NCI-H187 treated with DMSO at 0.1 percent for 48 hours (cell line): Measurements from ENCODE around the gene CFAP100.

Experiments used
- DNase-seq: peaks from one replicate; lab custom pipeline; 2025; lab: John Stamatoyannopoulos, UW

CFAP100 gene

GRCh38 chr3:126399756-126400155 is 5.0 kb downstream of the CFAP100 start:
- no peak for DNase-seq

DNA sequence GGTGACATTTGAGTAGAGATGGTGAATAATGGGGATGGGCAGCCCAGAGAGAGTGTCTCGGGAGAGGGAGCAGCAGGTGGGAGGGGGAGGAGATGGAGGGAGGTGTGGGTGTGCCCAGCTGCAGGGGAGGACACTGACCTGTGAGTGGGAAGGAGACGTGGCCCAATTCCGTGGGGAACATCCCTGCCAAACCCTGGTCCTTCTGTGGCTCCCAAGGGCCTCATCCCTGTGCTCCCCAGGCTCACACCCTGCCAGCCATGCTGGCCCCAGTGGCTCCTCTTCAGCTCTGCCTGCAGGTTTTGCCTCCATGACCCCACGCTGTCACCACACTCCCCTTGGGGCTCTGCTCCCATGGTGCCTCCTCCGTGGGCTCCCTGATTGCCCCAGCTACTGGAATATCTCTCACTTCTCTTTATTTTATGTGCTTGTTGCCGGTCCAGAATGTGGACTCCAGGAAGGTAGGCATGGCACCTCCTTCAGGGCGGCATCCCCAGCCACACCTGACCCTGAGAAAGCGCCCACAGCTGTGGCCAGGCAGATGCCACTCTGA is 7.0 kb downstream of the CFAP100 start:
- DNase-seq = no peak

DNA sequence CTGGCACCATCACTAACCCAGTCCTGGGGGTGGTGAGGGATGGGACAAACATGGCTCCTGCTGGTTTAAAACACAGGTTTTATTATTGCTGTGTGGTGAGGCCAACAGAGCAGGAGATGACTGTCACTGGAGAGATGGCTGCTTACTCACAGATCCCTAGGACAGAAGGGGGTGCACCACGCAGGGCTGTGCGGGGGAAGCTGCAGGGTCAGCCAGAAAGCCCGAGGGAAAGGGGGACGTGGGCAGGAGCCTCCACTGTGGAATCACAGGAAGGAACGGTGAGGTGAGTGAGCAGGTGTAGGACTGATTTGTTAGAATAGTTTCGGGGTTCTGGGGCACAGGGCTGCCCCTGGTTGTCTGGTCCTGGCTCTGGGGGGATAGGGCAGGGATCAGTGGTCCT is 7.5 kb downstream of the CFAP100 start:
- DNase-seq = no peak

GRCh38 chr3:126402666-126403302 is 8.1 kb downstream of the CFAP100 start:
- no peak for DNase-seq

GRCh38 chr3:126406389-126407296 is 11.9 kb downstream of the CFAP100 start:
- no peak for DNase-seq

DNA sequence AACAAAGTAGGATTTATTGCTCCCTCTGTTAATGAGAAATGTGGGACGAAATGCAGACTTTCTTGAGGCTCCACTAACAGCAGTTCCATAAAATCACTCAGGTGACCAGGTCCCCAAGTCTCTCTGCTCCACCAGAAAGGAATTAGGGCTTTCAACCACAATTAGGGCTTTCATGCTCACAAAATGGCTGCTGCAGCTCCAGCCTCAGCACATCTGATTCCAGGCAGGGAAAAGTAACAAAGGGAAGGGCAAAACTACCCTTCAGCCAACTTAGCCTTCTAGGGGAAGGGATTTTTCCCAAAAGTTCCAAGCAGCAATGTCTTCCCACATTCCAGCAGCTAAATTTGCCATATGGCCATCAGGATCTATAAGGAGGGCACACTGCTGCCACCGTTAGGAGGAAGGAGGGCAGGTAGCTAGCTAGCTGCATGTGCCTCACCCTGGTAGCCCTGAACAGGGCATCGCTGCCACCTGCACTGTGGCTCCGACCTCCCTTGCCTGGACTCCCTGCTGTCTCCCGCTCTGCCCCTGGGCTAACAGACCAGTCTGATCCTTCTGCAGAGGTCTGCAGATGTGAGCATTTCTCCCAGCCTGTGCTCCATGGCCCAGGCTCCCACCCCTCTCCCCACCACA is 12.8 kb downstream of the CFAP100 start:
- DNase-seq = no peak

DNA sequence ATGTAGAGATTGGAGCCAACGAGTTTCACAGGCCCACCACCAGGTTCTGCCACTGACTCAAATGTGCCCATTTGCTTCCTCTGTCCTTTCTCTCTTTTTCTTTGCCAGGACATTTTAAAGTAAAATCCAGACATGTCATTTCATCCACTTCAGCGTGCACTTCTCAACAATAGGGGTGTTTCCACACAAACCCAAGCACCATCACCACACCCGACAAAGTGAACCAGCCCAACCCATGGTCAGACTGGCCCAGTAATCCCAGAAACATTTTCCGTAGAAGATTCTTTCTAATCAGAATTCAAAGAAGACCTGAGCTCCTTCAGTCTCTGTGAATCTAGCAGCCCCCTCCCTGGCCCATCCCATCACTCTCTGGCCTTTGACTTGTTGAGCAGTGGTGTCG is 13.4 kb downstream of the CFAP100 start:
- no peak for DNase-seq

DNA sequence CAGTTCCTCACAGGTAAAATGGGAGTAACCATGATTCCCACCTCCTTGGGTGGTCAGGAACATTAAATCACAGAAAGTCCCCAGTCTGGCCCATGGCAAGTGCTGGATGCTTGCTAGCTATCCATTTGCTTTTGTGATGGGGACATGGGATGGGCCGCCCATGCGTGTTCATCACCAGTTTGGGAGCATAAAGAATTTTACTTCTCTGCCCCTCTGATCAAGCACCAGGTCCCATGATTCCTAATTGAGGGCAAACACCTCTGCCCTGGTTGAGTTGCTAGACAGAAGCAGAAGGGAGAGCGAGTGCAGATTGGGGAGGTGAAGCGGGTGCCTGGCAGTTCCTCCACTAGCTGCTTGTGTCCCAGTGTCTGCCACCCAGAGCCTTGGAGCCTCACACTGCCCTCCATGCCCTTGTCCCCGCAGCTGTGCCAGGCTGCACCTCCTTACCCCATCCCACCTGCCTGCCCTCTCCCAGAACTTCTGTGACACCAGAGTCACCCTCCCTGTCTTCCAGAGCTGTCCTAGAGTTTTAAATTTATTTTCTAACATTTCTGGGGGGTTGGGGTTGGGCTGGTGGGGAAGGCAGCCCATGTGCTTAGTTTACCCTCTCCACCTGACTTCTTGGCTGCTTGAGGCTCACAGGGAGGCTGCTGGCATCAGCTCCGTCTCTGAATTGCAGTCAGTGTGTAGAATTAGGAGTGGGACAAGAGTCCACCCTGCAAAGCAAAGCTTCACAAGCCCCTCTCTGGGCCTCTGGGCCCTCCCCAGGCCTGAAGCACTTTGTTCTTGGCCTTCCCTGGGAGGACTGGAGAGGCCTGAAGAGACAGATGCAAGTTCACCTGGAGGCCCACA is 18.4 kb downstream of the CFAP100 start:
- no peak for DNase-seq

DNA sequence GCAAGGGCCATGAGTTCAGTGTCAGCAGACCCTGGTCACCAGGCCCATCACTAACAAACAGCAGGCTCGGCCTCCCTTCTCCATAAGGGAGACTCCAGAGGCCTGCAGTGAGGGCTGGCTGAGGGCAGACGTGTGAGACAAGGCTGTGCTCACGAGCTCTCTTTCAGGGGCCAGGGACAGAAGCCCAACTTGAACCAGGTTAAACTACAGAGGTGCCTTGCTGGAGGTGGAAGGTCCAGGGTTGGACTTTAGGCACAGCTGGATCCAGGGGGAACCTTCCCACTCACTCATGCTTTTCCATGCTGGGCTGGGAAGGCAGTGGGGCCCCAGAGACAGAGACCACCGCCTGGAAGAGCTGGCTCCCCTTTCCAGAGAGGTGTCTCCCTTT is 19.0 kb downstream of the CFAP100 start:
- DNase-seq = no peak

DNA sequence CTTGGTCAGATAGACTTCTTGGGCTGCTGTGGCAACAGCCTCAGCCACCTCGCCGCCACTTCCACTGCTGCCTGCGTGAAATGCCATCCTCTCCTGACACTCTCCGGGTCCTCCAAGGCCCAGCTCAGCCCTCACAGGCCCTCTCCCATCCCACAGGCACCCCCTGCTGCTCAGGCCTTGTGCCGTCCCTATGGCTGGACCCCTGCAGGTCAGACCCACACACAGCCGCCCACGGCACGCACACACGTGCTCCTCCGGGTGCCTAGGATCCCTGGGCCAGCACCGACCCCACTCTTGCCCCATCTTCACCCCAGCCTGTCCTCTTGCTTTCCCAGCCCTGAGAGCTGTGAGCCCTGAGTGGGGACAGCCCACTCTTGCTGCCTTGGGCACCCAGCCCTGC is 19.7 kb downstream of the CFAP100 start:
- no peak for DNase-seq

DNA sequence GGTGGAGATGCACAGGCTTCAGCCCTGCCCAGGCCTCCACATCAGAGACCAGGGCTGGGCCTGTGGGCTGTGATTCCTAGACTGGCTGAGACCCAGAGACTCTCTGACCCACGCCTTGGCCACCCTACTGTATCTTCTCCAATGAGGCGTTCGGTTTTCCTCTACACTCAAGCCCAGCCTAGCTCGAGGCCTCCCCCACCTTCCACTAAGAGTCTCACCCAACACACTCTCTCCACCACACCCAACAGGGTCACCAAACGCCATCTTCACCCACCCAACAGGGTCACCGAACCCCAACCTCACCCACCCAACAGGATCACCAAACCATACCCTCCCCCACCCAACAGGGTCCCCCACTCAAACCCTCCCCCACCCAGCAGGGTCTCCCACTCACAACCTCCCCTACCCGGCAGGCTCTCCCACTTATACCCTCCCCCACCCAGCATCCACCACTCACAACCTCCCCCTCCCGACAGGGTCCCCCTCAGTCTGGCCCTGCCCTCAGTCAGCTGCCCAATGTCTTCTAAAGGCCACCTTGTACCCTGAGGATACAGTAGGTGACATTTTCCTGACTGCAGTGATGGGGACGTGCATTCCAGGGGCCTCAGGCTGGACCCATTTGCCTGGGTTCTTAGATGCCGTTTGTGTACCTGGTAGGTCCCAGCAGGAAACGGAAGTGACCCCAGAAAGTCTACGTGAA is 20.4 kb downstream of the CFAP100 start:
- DNase-seq = no peak

GRCh38 chr3:126415661-126416591 is 21.2 kb downstream of the CFAP100 start:
- DNase-seq = no peak

- no peak for DNase-seq
These were observed 22.2 kb downstream of the CFAP100 start for GRCh38 chr3:126416943-126417342.

DNA sequence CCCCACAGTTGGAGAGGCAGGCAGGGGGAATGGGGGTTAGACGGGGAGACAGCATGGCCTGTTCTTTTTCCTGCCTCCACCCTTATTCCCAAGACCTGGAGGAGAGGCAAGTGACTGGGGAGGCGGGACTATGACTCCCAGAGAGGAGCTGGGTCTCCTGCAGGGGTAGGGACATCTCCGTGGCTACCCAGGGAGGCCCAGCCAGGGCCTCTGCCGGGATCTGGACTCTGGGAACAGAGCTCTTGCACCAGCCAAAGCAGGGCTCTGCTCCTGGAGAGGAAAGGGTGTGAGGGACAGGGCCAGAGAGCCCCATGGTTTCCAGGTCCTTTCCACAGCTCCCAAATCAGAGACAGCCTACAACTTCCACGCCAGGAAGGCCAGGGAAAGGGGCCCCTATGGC is 22.8 kb downstream of the CFAP100 start:
- no peak for DNase-seq

DNA sequence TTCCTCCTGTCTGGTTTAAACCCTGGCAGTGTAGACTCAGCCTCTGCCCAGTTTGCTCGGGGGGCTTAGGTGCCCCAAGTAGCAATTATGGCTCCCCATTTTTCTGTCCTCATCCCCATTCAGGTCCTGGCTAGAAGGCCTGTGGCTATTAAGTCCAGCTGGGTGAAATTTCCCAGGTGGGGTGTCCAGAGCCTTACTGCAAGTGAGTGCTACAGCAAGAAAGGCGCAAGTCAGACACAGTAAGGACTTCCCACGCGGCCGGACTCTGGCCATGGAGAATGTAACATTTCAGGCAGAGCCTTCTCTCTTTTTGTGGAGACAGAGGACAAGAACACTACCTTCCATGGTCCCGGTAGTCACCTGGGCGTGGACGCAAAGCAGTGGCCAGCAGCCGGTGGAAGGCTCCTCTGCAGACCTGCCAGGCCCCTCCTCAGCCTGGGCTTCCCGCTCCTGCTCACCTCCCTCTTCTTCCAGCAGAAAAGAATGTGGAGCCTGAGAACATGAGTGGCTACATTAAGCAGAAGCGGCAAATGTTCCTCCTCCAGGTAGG is 23.3 kb downstream of the CFAP100 start:
- DNase-seq = no peak

DNA sequence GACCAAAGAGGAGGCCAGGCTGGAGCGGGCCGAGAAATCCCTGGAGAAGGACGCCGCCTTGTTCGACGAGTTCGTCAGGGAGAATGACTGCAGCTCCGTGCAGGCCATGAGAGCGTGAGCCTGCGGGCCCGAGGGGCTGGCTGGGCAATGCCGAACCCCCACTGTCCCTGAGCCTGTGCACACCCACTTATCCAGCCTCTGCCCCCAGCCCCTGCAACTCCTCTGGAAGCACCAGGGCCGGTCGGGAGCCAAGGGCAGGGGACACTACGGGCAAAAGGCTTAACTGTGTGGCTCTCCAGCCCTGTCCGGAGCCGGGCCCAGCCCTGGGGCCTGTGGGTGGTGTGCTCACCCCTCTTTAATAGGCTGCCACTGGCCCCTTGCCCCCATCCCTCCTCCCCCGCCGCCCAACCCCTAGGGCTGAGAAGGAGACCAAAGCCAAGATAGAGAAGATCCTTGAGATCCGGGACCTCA is 24.0 kb downstream of the CFAP100 start:
- DNase-seq = no peak

DNA sequence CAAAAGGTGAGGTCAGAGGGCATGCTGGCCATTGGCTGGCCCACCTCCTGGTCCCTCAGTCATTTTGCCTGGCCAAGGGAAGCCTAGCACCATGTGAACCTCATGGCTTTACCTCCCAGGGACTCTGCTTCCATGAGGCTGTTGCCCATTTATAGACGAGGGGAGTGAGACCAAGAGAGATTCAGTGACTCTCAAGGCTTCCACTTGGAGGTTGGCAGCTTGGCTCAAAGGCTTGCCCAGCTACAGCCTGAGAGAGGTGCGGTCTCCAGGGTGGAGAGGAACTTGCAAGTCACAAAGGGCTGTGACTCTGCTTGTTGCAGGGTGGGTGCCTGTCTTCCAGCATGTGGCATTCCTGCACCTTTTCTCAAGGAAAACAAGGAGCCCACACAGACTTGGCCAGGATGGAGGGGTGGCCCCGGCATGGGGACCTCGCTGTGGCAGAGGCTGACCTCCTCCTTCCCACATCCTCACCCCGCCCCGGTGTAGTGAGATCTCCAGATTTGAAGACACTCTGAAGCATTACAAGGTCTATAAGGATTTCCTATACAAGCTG is 24.5 kb downstream of the CFAP100 start:
- DNase-seq = no peak

- no peak for DNase-seq
These were observed 25.4 kb downstream of the CFAP100 start for GRCh38 chr3:126419886-126420786.
